Tibial nerve (tissue), 4 donors: ENCODE results near the gene LIPK. TPM values are rescaled to one million over a fixed set of nuclear protein-coding genes. Genes with fewer than 3 reads are reported as not detected.
"Not testable (repeated sequence)": the region's sequence is repeated elsewhere in the genome, so short reads cannot be mapped to it uniquely, and the experiment has no call there.

Source experiments
- DNase-seq, 2 donors: peaks; one replicate each; pipeline ENCODE4 v3.0.0-alpha.2; 2019; ENCODE audit warnings: low spot score in 2 of 2
- H3K27ac ChIP-seq, 4 donors: fragments of 200-600 bp; sonication (generic) in 3 of 4; one replicate each; pipeline ENCODE4 v1.5.1; 2017 to 2019; ENCODE audit warnings: mild to moderate bottlenecking in 1 of 4
- H3K27me3 ChIP-seq, 2 donors: fragments of 200-600 bp; sonication (generic) in 1 of 2; one replicate each; pipeline versions ENCODE4 v1.5.1 to v1.6.0; 2017 to 2019
- H3K36me3 ChIP-seq, 3 donors: fragments of 200-600 bp; sonication (generic); one replicate each; pipeline ENCODE4 v1.5.1; 2018 to 2019
- H3K4me1 ChIP-seq, 4 donors: fragments of 200-600 bp; sonication (generic) in 3 of 4; one replicate each; pipeline ENCODE4 v1.5.1; 2017 to 2019
- H3K4me3 ChIP-seq, 4 donors: fragments of 200-600 bp; sonication (generic) in 3 of 4; one replicate each; pipeline ENCODE4 v1.5.1; 2017 to 2019; ENCODE audit warnings: mild to moderate bottlenecking in 1 of 4, moderate library complexity in 1 of 4
- H3K9me3 ChIP-seq, 4 donors: fragments of 200-600 bp; sonication (generic) in 3 of 4; one replicate each; pipeline ENCODE4 v1.5.1; 2017 to 2019
- EP300 ChIP-seq, 2 donors: sonication (generic); formaldehyde crosslinking; IDR thresholded peaks; one replicate each; pipeline ENCODE4 v1.6.1; 2017; ENCODE audit warnings: antibody characterized with exemption in 2 of 2, mild to moderate bottlenecking in 1 of 2
- POLR2A ChIP-seq, 2 donors: fragments of 450-650 bp; IDR thresholded peaks; one replicate each; pipeline ENCODE4 v1.6.1; 2017; ENCODE audit warnings: antibody characterized with exemption in 2 of 2, mild to moderate bottlenecking in 2 of 2, moderate library complexity in 2 of 2
- WGBS, 2 donors: methylation state at CpG; one replicate each; pipeline ENCODE4 v1.1.5; 2018; 5-methylcytosine and 5-hydroxymethylcytosine counted together
- total RNA-seq, 4 donors: library from RNA; depleted of rRNA; stranded (reverse); fragments of >200 nt; gene quantifications; one replicate each; pipeline ENCODE4 v1.1.0, GENCODE V29; 2016
- TF ChIP-seq, protein P1 (sequence below), 5 experiments: fragments of 200-600 bp in 3 of 5; fragments of 450-650 bp in 2 of 5; sonication (generic) in 3 of 5; IDR thresholded peaks; one replicate each; pipeline ENCODE4 v1.5.1; 2016 to 2019; ENCODE audit warnings: antibody characterized with exemption in 5 of 5, mild to moderate bottlenecking in 3 of 5, moderate library complexity in 2 of 5

LIPK gene
- total RNA-seq, 4 donors from 2014 or later = not detected

DNA sequence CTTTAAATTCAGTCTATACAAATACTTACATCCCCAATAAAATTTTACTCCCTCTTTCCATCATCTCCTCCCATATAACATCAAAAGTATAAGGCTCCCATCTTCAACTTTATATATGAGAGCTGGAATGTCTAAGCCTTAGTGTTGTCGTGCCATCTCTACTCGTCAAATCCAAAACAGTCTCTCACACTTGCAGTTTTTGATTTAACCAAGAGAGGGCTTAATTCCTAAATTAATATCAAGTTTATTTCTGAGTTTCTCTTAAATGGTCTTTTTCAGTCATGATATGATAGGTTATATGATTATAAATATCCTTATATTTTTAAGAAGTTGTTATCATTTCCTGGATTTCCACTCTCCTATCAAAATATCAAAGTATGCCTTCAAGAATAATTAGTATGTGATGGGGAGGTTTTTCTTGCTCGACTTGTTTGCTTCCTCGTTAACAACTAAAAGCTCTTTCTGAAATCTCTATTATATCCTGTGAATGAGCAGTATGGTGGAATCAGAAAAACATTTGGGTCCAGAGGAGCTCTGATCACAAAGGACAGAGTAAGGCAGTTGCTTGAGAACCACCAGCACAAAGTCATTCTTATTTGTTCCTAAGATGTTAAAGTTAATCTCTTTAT lies 12.5 kb upstream of the LIPK start:
- H3K9me3 ChIP-seq = no peaks in the 10 kb centered on the region
- H3K4me3 ChIP-seq = no peak overlapping the region
- no peaks in the 10 kb centered on the region for H3K4me1 ChIP-seq
- H3K27ac ChIP-seq = no peak overlapping the region
- H3K36me3 ChIP-seq = no peaks in the 10 kb centered on the region
- no peak for DNase-seq
- TF ChIP-seq, protein P1, sequence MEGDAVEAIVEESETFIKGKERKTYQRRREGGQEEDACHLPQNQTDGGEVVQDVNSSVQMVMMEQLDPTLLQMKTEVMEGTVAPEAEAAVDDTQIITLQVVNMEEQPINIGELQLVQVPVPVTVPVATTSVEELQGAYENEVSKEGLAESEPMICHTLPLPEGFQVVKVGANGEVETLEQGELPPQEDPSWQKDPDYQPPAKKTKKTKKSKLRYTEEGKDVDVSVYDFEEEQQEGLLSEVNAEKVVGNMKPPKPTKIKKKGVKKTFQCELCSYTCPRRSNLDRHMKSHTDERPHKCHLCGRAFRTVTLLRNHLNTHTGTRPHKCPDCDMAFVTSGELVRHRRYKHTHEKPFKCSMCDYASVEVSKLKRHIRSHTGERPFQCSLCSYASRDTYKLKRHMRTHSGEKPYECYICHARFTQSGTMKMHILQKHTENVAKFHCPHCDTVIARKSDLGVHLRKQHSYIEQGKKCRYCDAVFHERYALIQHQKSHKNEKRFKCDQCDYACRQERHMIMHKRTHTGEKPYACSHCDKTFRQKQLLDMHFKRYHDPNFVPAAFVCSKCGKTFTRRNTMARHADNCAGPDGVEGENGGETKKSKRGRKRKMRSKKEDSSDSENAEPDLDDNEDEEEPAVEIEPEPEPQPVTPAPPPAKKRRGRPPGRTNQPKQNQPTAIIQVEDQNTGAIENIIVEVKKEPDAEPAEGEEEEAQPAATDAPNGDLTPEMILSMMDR (IDR thresholded peaks at IDR 0.05) = peak in 1 of 5 experiments; percentile 35
- TF ChIP-seq EP300 (IDR thresholded peaks at IDR 0.05) = no peak
- H3K27me3 ChIP-seq = no peaks in the 10 kb centered on the region
- WGBS, 2 donors = 29 to 56% methylated on average over 4 of the region's 4 CpGs

DNA sequence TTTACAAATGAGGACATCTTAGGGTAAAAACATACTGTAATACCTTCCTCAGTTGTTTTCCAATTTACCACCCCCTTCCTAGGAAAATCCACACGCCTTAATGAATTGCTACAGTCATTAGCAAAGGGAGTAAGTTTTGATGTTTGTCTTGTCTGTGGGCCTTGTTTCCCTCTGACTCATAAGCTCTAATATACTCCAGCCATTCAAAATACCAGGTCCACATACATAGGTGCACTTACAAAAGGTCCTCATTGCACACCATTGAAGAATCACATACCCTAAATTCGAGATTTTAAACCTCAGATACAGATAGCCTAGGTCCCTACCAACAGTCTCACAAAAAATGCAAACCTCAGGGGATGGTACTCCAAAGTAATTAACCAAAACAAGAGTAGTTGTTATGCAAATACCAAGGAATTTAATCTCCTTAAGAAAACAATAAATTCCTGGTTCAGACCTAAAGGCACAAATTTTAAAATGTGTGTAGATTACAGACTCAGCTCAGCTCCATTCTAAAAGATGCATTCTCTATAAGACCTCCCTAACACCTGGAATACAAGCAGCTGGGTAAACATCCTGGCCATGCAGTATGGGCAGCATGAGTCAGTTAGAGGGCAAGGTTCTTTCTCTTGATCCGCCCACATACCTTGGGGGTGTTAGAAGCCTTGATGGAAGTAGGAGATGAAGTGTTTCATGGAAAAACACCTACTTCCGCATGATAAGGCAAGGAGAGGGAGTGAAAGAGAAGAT lies 3.0 kb upstream of the LIPK start:
- H3K4me1 ChIP-seq = peaks cover 0 to 10% (median 3%) of the 10 kb centered on the region in 4 donors
- H3K9me3 ChIP-seq = no peaks in the 10 kb centered on the region
- no peaks in the 10 kb centered on the region for H3K27me3 ChIP-seq
- 70 to 78% methylated on average over 4 of the region's 4 CpGs for WGBS, 2 donors
- no peak overlapping the region for H3K27ac ChIP-seq
- TF ChIP-seq POLR2A (IDR thresholded peaks at IDR 0.05) = no peak
- no peak for TF ChIP-seq EP300 (IDR thresholded peaks at IDR 0.05)
- TF ChIP-seq, protein P1 (IDR thresholded peaks at IDR 0.05) = no peak
- no peaks in the 10 kb centered on the region for H3K36me3 ChIP-seq
- no peak for DNase-seq
- H3K4me3 ChIP-seq = no peak overlapping the region

DNA sequence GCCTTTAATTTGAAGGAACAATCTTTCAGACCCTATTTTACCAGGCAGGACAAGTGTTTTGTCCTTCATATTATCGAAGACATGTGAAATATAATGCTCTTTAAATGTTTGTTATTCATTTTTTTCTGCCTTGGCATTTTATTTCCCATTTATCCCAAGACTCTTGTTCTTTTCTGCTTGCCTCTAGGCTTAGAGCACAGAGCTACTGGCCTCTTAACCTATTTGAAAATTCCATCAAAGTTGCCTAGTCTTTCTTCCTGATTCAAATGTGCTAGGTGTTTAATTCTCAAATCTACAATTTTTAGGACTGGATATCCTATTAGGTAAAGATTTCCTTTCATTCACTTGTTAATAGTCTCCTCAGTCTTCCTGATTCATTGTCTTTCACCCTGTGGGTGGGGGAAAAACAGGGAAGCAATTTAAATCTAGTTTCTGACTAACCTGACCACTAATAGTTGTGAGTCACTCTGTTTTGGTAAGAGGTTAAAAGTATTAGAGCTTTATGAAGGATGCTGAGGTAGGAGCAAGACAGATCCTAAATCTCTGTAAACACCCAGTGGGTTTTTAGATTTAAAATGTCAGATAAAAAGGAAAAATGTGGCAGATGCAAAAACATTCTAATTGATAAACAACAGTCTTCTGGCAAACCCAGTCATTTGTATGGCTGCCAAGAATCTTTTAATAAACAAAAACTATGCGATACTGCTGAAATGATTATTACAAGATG lies 1.5 kb downstream of the LIPK start:
- Histone ChIP-seq H3K27me3 (no peaks in the 10 kb centered on the region), H3K27ac (no peak overlapping the region), H3K9me3 (no peaks in the 10 kb centered on the region), H3K36me3 (no peaks in the 10 kb centered on the region), H3K4me3 (no peak overlapping the region), H3K4me1 (peaks cover 0 to 13% (median 4%) of the 10 kb centered on the region in 4 donors)
- no peak for DNase-seq
- WGBS, 2 donors = 35 to 47% methylated on average over 2 of the region's 2 CpGs
- no peak for TF ChIP-seq POLR2A (IDR thresholded peaks at IDR 0.05)
- TF ChIP-seq EP300 (IDR thresholded peaks at IDR 0.05) = no peak
- TF ChIP-seq, protein P1 (IDR thresholded peaks at IDR 0.05) = no peak

DNA sequence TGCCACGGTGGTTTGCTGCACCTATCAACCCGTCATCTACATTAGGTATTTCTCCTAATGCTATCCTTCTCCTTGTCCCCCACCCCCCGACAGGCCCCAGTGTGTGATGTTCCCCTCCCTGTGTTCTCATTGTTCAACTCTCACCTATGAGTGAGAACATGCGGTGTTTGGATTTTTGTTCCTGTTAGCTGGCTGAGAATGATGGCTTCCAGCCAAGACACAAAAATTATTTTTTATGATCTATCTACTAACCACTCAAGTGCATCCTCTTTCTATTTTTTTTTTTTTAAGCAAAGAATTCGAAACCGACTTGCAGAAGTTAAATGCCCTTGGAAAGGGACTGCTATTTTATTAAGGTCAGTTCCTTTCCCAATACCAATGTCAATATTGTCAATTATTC lies 3.3 kb downstream of the LIPK start:
- peaks cover 0 to 13% (median 4%) of the 10 kb centered on the region in 4 donors for H3K4me1 ChIP-seq
- not testable (repeated sequence) for H3K4me3 ChIP-seq, DNase-seq, H3K27me3 ChIP-seq, H3K36me3 ChIP-seq, H3K27ac ChIP-seq, H3K9me3 ChIP-seq
- WGBS, 2 donors = 51 to 61% methylated on average over 6 of the region's 6 CpGs

DNA sequence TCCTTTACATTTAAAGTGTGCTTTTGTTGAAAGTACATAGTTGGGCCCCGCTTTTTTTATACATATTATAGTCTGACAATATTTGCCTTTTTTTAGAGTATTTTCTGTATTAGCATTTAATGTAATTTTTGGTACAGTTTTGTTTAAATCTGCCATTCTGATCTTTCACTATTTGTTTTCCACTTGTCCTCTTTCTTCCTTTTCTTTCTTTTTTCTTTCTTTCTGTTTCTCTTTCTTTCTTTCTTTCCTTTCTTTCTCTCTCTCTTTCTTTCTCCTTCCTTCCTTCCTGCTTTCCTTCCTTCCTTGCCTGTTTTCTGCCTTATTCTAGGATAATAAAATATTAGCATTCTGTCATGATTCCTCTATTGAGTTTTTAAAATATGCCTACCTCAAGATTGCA lies 9.5 kb downstream of the LIPK start:
- H3K4me1 ChIP-seq = no peaks in the 10 kb centered on the region
- H3K4me3 ChIP-seq = no peak overlapping the region
- WGBS, 2 donors = 93 to 94% methylated on average over 1 of the region's 1 CpG
- H3K9me3 ChIP-seq = no peaks in the 10 kb centered on the region
- TF ChIP-seq, protein P1 (IDR thresholded peaks at IDR 0.05) = no peak
- TF ChIP-seq EP300 (IDR thresholded peaks at IDR 0.05) = no peak
- TF ChIP-seq POLR2A (IDR thresholded peaks at IDR 0.05) = no peak
- no peak overlapping the region for H3K27ac ChIP-seq
- H3K27me3 ChIP-seq = no peaks in the 10 kb centered on the region
- no peak for DNase-seq
- no peaks in the 10 kb centered on the region for H3K36me3 ChIP-seq
